Measurements from ENCODE around the gene CCL24. TPM values are rescaled to one million over a fixed set of nuclear protein-coding genes. Genes with fewer than 3 reads are reported as not detected.
"Not testable (repeated sequence)": the region's sequence is repeated elsewhere in the genome, so short reads cannot be mapped to it uniquely, and the experiment has no call there.

CCL24 gene
- polyA plus RNA-seq, 1 experiment: not detected

GRCh38 chr7:75843613-75844116 lies 30.1 kb upstream of the CCL24 start:
- H3K9me3 ChIP-seq (ENCODE audit: control insufficient read depth, insufficient read depth, low read length): no peaks in the 10 kb centered on the region
- no peaks in the 10 kb centered on the region for H3K27me3 ChIP-seq (ENCODE audit: control insufficient read depth, insufficient read depth, low read length)
- no peak overlapping the region for H3K4me3 ChIP-seq (ENCODE audit: low read depth, low read length)
- no peak for TF ChIP-seq CTCF (IDR thresholded peaks at IDR 0.05; ENCODE audit: low read depth, low read length)
- H3K27ac ChIP-seq (ENCODE audit: low read depth, low read length): no peak overlapping the region
- DNase-seq (ENCODE audit: low read depth, low spot score): no peak
- ChIA-PET CTCF (interaction anchor here (2.0 kb wide), 1 partner anchor 177 kb away, joined by 5 read pairs; no protein-coding TSS in a partner anchor), POLR2A (interaction anchor here (1.7 kb wide), 1 partner anchor 18 kb away, joined by 12 read pairs; no protein-coding TSS in a partner anchor)

GRCh38 chr7:75842836-75843446 lies 29.3 kb upstream of the CCL24 start:
- DNase-seq (ENCODE audit: low read depth, low spot score): peak; percentile 80
- Histone ChIP-seq H3K4me3 (ENCODE audit: low read depth, low read length) (peak overlapping the region; percentile 44), H3K27ac (ENCODE audit: low read depth, low read length) (peak overlapping the region; percentile 84), H3K27me3 (ENCODE audit: control insufficient read depth, insufficient read depth, low read length) (no peaks in the 10 kb centered on the region), H3K9me3 (ENCODE audit: control insufficient read depth, insufficient read depth, low read length) (no peaks in the 10 kb centered on the region)
- ChIA-PET CTCF (interaction anchor here (0.7 kb wide), 1 partner anchor 24 kb away, joined by 3 read pairs; no protein-coding TSS in a partner anchor), POLR2A (interaction anchor here (0.7 to 1.7 kb wide), 2 partner anchors 19 to 122 kb away, joined by 4 to 12 read pairs; no protein-coding TSS in a partner anchor)
- TF ChIP-seq CTCF (IDR thresholded peaks at IDR 0.05; ENCODE audit: low read depth, low read length): 0 out of 2 replicates have a peak, but pooled peaks have one; percentile 9

- H3K27ac ChIP-seq (ENCODE audit: low read depth, low read length): no peak overlapping the region
- POLR2A ChIA-PET: no interaction called here
- CTCF ChIA-PET: interaction anchor here (0.7 kb wide), 1 partner anchor 342 kb away, joined by 3 read pairs; no protein-coding TSS in a partner anchor
- no peak for DNase-seq (ENCODE audit: low read depth, low spot score)
- H3K9me3 ChIP-seq (ENCODE audit: control insufficient read depth, insufficient read depth, low read length): no peaks in the 10 kb centered on the region; the same call in 1 of the 2 replicates
- no peak for TF ChIP-seq CTCF (IDR thresholded peaks at IDR 0.05; ENCODE audit: low read depth, low read length)
- H3K4me3 ChIP-seq (ENCODE audit: low read depth, low read length): no peak overlapping the region
- H3K27me3 ChIP-seq (ENCODE audit: control insufficient read depth, insufficient read depth, low read length): no peaks in the 10 kb centered on the region
Observed at GRCh38 chr7:75840029-75840428, 26.4 kb upstream of the CCL24 start.

- CTCF ChIA-PET; H3K4me3 ChIP-seq (ENCODE audit: low read depth, low read length); POLR2A ChIA-PET; H3K27ac ChIP-seq (ENCODE audit: low read depth, low read length); H3K9me3 ChIP-seq (ENCODE audit: control insufficient read depth, insufficient read depth, low read length); H3K27me3 ChIP-seq (ENCODE audit: control insufficient read depth, insufficient read depth, low read length); DNase-seq (ENCODE audit: low read depth, low spot score): not testable (repeated sequence)
Observed at GRCh38 chr7:75838281-75838930, 24.8 kb upstream of the CCL24 start.

GRCh38 chr7:75836798-75837197 lies 23.2 kb upstream of the CCL24 start:
- CTCF ChIA-PET: no interaction called here
- TF ChIP-seq CTCF (IDR thresholded peaks at IDR 0.05; ENCODE audit: low read depth, low read length): no peak
- POLR2A ChIA-PET: no interaction called here
- Histone ChIP-seq H3K4me3 (ENCODE audit: low read depth, low read length) (no peak overlapping the region), H3K9me3 (ENCODE audit: control insufficient read depth, insufficient read depth, low read length) (no peaks in the 10 kb centered on the region; the same call in 1 of the 2 replicates), H3K27me3 (ENCODE audit: control insufficient read depth, insufficient read depth, low read length) (no peaks in the 10 kb centered on the region), H3K27ac (ENCODE audit: low read depth, low read length) (no peak overlapping the region)
- DNase-seq (ENCODE audit: low read depth, low spot score): no peak

Measured in AG04450 (cell line).